ENCODE results near the gene KMT2B. TPM values are rescaled to one million over a fixed set of nuclear protein-coding genes. Genes with fewer than 3 reads are reported as not detected.

The KMT2B gene
- total and polyA plus RNA-seq, 9 of the 15 experiments (the other 6 are each of a cell fraction or from before 2014, with no cell fraction given) = 0.63 to 43.9 (median 8.1) TPM

DNA sequence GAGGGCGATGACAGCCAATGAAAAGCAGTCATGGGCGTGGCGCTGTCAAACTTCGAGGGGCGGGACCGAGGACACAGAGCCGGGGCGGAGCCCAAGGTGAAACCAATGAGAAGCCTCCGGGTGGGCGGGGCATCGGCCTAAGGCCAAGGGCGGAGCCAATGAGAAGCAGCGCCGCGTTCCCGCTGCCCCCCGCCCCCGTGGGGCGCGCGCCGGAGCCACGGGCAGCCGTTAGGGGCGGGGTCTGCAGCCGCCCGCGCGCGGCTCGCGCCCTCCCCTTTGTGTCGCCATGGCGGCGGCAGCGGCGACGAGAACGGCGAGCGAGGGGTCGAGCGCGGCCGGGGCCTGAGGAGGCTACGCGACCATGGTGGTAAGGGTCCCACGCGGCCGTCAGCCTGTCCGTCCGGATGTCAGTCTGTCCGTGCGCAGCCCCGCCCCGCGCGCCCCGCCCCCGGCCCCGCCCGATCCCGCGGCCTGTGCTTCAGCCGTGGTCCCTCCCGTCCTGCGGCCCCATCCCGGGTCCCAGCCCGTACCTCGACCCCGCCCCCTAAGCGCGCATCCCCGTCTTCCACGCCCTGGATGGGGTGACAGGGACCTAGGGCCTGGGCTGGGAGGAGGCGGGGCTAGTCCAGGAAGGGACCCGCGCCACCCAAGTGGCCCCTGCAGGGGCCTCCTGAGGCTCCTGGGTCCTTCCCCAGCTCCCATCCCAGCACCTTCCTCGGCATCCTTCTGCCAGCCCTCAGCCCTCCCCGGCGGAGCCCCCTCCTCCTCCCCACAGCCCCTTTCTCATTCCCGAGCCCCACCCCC, 57.7 kb downstream of the KMT2B start, which contains the start of gene ARHGAP33 (continued):
- peak; percentile 71 for TF ChIP-seq MYC (IDR thresholded peaks at IDR 0.05; ENCODE audit: low read depth, low read length)
- no peak for TF ChIP-seq MYC (CRISPR knock-in tag; IDR thresholded peaks at IDR 0.05; ENCODE audit: borderline replicate concordance, low read depth)
- peak; percentile 64; the same call in 1 of the 2 replicates for TF ChIP-seq ATF7 (IDR thresholded peaks at IDR 0.05)
- TF ChIP-seq NEUROD1 (IDR thresholded peaks at IDR 0.05; ENCODE audit: borderline replicate concordance, low read depth, low read length, partially characterized antibody) = peak; percentile 69
- TF ChIP-seq SP2 (IDR thresholded peaks at IDR 0.05; ENCODE audit: extremely low read depth, low read depth, low read length, poor library complexity, severe bottlenecking) = peak; percentile 36
- TF ChIP-seq ATF1 (CRISPR knock-in tag; IDR thresholded peaks at IDR 0.05) = no peak
- TF ChIP-seq ATF1 (tag; IDR thresholded peaks at IDR 0.05) = peak; percentile 65; the same call in 1 of the 2 replicates
- no peak for TF ChIP-seq ZKSCAN3 (CRISPR knock-in tag; IDR thresholded peaks at IDR 0.05)
- no peak for TF ChIP-seq JUN (IDR thresholded peaks at IDR 0.05; ENCODE audit: borderline replicate concordance, low read depth, low read length)
- no peak for TF ChIP-seq JUN (CRISPR knock-in tag; IDR thresholded peaks at IDR 0.05; ENCODE audit: borderline replicate concordance)
- TF ChIP-seq, protein P1, sequence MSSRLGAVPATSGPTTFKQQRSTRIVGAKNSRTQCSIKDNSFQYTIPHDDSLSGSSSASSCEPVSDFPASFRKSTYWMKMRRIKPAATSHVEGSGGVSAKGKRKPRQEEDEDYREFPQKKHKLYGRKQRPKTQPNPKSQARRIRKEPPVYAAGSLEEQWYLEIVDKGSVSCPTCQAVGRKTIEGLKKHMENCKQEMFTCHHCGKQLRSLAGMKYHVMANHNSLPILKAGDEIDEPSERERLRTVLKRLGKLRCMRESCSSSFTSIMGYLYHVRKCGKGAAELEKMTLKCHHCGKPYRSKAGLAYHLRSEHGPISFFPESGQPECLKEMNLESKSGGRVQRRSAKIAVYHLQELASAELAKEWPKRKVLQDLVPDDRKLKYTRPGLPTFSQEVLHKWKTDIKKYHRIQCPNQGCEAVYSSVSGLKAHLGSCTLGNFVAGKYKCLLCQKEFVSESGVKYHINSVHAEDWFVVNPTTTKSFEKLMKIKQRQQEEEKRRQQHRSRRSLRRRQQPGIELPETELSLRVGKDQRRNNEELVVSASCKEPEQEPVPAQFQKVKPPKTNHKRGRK (tag; IDR thresholded peaks at IDR 0.05) = no peak
- TF ChIP-seq, protein P2, sequence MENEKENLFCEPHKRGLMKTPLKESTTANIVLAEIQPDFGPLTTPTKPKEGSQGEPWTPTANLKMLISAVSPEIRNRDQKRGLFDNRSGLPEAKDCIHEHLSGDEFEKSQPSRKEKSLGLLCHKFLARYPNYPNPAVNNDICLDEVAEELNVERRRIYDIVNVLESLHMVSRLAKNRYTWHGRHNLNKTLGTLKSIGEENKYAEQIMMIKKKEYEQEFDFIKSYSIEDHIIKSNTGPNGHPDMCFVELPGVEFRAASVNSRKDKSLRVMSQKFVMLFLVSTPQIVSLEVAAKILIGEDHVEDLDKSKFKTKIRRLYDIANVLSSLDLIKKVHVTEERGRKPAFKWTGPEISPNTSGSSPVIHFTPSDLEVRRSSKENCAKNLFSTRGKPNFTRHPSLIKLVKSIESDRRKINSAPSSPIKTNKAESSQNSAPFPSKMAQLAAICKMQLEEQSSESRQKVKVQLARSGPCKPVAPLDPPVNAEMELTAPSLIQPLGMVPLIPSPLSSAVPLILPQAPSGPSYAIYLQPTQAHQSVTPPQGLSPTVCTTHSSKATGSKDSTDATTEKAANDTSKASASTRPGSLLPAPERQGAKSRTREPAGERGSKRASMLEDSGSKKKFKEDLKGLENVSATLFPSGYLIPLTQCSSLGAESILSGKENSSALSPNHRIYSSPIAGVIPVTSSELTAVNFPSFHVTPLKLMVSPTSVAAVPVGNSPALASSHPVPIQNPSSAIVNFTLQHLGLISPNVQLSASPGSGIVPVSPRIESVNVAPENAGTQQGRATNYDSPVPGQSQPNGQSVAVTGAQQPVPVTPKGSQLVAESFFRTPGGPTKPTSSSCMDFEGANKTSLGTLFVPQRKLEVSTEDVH (IDR thresholded peaks at IDR 0.05; ENCODE audit: low read depth, partially characterized antibody) = no peak
- TF ChIP-seq, protein P3, sequence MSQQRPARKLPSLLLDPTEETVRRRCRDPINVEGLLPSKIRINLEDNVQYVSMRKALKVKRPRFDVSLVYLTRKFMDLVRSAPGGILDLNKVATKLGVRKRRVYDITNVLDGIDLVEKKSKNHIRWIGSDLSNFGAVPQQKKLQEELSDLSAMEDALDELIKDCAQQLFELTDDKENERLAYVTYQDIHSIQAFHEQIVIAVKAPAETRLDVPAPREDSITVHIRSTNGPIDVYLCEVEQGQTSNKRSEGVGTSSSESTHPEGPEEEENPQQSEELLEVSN (IDR thresholded peaks at IDR 0.05; ENCODE audit: borderline replicate concordance in 1 of 2, extremely low read depth in 1 of 2, insufficient read depth in 1 of 2, insufficient read length in 1 of 2, low read depth in 1 of 2, low read length in 1 of 2, poor library complexity in 1 of 2, severe bottlenecking in 1 of 2) = peak in 1 of 2 experiments; percentile 73
- TF ChIP-seq MTA3 (IDR thresholded peaks at IDR 0.05; ENCODE audit: borderline replicate concordance) = 0 out of 2 replicates have a peak, but pooled peaks have one; percentile 35
- TF ChIP-seq, protein P4, sequence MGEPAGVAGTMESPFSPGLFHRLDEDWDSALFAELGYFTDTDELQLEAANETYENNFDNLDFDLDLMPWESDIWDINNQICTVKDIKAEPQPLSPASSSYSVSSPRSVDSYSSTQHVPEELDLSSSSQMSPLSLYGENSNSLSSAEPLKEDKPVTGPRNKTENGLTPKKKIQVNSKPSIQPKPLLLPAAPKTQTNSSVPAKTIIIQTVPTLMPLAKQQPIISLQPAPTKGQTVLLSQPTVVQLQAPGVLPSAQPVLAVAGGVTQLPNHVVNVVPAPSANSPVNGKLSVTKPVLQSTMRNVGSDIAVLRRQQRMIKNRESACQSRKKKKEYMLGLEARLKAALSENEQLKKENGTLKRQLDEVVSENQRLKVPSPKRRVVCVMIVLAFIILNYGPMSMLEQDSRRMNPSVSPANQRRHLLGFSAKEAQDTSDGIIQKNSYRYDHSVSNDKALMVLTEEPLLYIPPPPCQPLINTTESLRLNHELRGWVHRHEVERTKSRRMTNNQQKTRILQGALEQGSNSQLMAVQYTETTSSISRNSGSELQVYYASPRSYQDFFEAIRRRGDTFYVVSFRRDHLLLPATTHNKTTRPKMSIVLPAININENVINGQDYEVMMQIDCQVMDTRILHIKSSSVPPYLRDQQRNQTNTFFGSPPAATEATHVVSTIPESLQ (CRISPR knock-in tag; IDR thresholded peaks at IDR 0.05) = no peak
- no peak for TF ChIP-seq CBX1 (IDR thresholded peaks at IDR 0.05; ENCODE audit: low read depth)
- TF ChIP-seq RUNX1 (IDR thresholded peaks at IDR 0.05; ENCODE audit: low read depth) = no peak
- no peak for TF ChIP-seq CBX3 (IDR thresholded peaks at IDR 0.05; ENCODE audit: borderline replicate concordance in 1 of 2, low read length in 2 of 2)
- TF ChIP-seq, protein P5, sequence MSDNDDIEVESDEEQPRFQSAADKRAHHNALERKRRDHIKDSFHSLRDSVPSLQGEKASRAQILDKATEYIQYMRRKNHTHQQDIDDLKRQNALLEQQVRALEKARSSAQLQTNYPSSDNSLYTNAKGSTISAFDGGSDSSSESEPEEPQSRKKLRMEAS (CRISPR knock-in tag; IDR thresholded peaks at IDR 0.05) = peak; percentile 68

All from K562 (cell line).